Non-pigmented ciliary epithelial cell (primary cell): ENCODE measurements around the gene SRRM3.
A peak's percentile ranks its signal among the peaks of the same experiment; 100 is the strongest.
"Not testable (repeated sequence)": the region's sequence is repeated elsewhere in the genome, so short reads cannot be mapped to it uniquely, and the experiment has no call there.

Experiments
- DNase-seq: peaks from one replicate; pipeline ENCODE4 v3.0.0-alpha.2; 2010; ENCODE audit warnings: low read depth

Gene SRRM3

GRCh38 chr7:76261931-76262330, 60.2 kb downstream of the SRRM3 start:
- no peak for DNase-seq

GRCh38 chr7:76262683-76263402, 61.1 kb downstream of the SRRM3 start:
- peak; percentile 11 for DNase-seq

GRCh38 chr7:76265299-76265698, 63.6 kb downstream of the SRRM3 start:
- DNase-seq, result no peak

GRCh38 chr7:76267107-76267893, 65.6 kb downstream of the SRRM3 start:
- no peak for DNase-seq

- DNase-seq, result no peak
These were observed 66.1 kb downstream of the SRRM3 start for GRCh38 chr7:76267894-76268183.

GRCh38 chr7:76268376-76268775, 66.7 kb downstream of the SRRM3 start:
- DNase-seq, result no peak

- no peak for DNase-seq
These were observed 68.2 kb downstream of the SRRM3 start for GRCh38 chr7:76269895-76270294.

GRCh38 chr7:76271384-76271783, 69.7 kb downstream of the SRRM3 start:
- not testable (repeated sequence) for DNase-seq

- DNase-seq, result no peak
These were observed 70.4 kb downstream of the SRRM3 start for GRCh38 chr7:76272142-76272541.

- DNase-seq, result no peak
These were observed 71.3 kb downstream of the SRRM3 start for GRCh38 chr7:76272851-76273497.

- no peak for DNase-seq
These were observed 71.8 kb downstream of the SRRM3 start for GRCh38 chr7:76273503-76273902.

GRCh38 chr7:76278540-76278939, 76.8 kb downstream of the SRRM3 start:
- no peak for DNase-seq

- no peak for DNase-seq
These were observed 78.7 kb downstream of the SRRM3 start for GRCh38 chr7:76280408-76280807.

- no peak for DNase-seq
These were observed 79.5 kb downstream of the SRRM3 start for GRCh38 chr7:76281006-76281705.

- DNase-seq, result no peak
These were observed 80.1 kb downstream of the SRRM3 start for GRCh38 chr7:76281706-76282343.

- no peak for DNase-seq
These were observed 80.9 kb downstream of the SRRM3 start for GRCh38 chr7:76282344-76283253.

- DNase-seq, result no peak
These were observed 81.8 kb downstream of the SRRM3 start for GRCh38 chr7:76283254-76284159.

- DNase-seq, result no peak
These were observed 84.1 kb downstream of the SRRM3 start for GRCh38 chr7:76285604-76286374.

GRCh38 chr7:76286842-76287403, 85.2 kb downstream of the SRRM3 start:
- no peak for DNase-seq
